ENCODE measurements around the gene MAGEA11.
"Not testable (repeated sequence)": the region's sequence is repeated elsewhere in the genome, so short reads cannot be mapped to it uniquely, and the experiment has no call there.

The MAGEA11 gene

GRCh38 chrX:149717803-149718202 lies 5.9 kb downstream of the MAGEA11 start:
- DNase-seq (ENCODE audit: low read depth in 2 of 2): no peak

GRCh38 chrX:149718757-149719156 lies 6.9 kb downstream of the MAGEA11 start:
- no peak for DNase-seq (ENCODE audit: low read depth in 2 of 2)

- DNase-seq (ENCODE audit: low read depth in 2 of 2): no peak
Observed at GRCh38 chrX:149720021-149720689, 8.3 kb downstream of the MAGEA11 start.

- not testable (repeated sequence) for DNase-seq (ENCODE audit: low read depth in 2 of 2)
Observed at GRCh38 chrX:149721241-149721640, 9.4 kb downstream of the MAGEA11 start.

- no peak for DNase-seq (ENCODE audit: low read depth in 2 of 2)
Observed at GRCh38 chrX:149721778-149722177, 9.9 kb downstream of the MAGEA11 start.

GRCh38 chrX:149723583-149724118 lies 11.8 kb downstream of the MAGEA11 start:
- not testable (repeated sequence) for DNase-seq (ENCODE audit: low read depth in 2 of 2)

- not testable (repeated sequence) for DNase-seq (ENCODE audit: low read depth in 2 of 2)
Observed at GRCh38 chrX:149727308-149727707, 15.4 kb downstream of the MAGEA11 start.

- not testable (repeated sequence) for DNase-seq (ENCODE audit: low read depth in 2 of 2)
Observed at GRCh38 chrX:149742269-149742668, 30.4 kb downstream of the MAGEA11 start.

GRCh38 chrX:149746390-149747007 lies 34.6 kb downstream of the MAGEA11 start:
- not testable (repeated sequence) for DNase-seq (ENCODE audit: low read depth in 2 of 2)

- DNase-seq (ENCODE audit: low read depth in 2 of 2): no peak
Observed at GRCh38 chrX:149757206-149758067, 45.6 kb downstream of the MAGEA11 start.

GRCh38 chrX:149758068-149758714 lies 46.3 kb downstream of the MAGEA11 start:
- DNase-seq (ENCODE audit: low read depth in 2 of 2): no peak

GRCh38 chrX:149758715-149759078 lies 46.8 kb downstream of the MAGEA11 start:
- not testable (repeated sequence) for DNase-seq (ENCODE audit: low read depth in 2 of 2)

GRCh38 chrX:149759824-149760223 lies 48.0 kb downstream of the MAGEA11 start:
- no peak for DNase-seq (ENCODE audit: low read depth in 2 of 2)

GRCh38 chrX:149760965-149761364 lies 49.1 kb downstream of the MAGEA11 start:
- no peak for DNase-seq (ENCODE audit: low read depth in 2 of 2)

- not testable (repeated sequence) for DNase-seq (ENCODE audit: low read depth in 2 of 2)
Observed at GRCh38 chrX:149761858-149762674, 50.2 kb downstream of the MAGEA11 start.

GRCh38 chrX:149762696-149763614 lies 51.1 kb downstream of the MAGEA11 start:
- DNase-seq (ENCODE audit: low read depth in 2 of 2): no peak

Measured in stimulated activated CD4-positive, alpha-beta T cell treated with anti-CD3 and anti-CD28 coated beads, Interleukin-15, amount 100 ng/mL, for 48 hours (primary cell).